Trophoblast cell (in vitro differentiated cells and primary cell): ENCODE measurements around the gene TNFSF9. TPM values are rescaled to one million over a fixed set of nuclear protein-coding genes. Genes with fewer than 3 reads are reported as not detected.

Source experiments
- DNase-seq, 2 donors: peaks; one replicate each; pipeline ENCODE4 v3.0.0-alpha.2; 2016
- H2AFZ ChIP-seq: 2 replicates; pipeline ENCODE4 v1.6.1; 2013; ENCODE audit warnings: low read length, moderate library complexity, mild to moderate bottlenecking; ENCODE audit not compliant: insufficient read depth, poor library complexity
- H2AK5ac ChIP-seq: 2 replicates; pipeline ENCODE4 v1.6.1; 2013; ENCODE audit warnings: mild to moderate bottlenecking, low read length
- H2BK120ac ChIP-seq: 2 replicates; pipeline ENCODE4 v1.6.1; 2013; ENCODE audit warnings: low read length, mild to moderate bottlenecking, moderate library complexity; ENCODE audit not compliant: insufficient read depth, poor library complexity
- H2BK12ac ChIP-seq: 2 replicates; pipeline ENCODE4 v1.6.1; 2013; ENCODE audit warnings: mild to moderate bottlenecking, low read length, moderate library complexity
- H2BK5ac ChIP-seq: 2 replicates; pipeline ENCODE4 v1.6.1; 2013; ENCODE audit warnings: low read length, low read depth, moderate library complexity, mild to moderate bottlenecking; ENCODE audit not compliant: poor library complexity
- H3K14ac ChIP-seq: 2 replicates; pipeline ENCODE4 v1.6.1; 2013; ENCODE audit warnings: mild to moderate bottlenecking, low read length
- H3K18ac ChIP-seq: 2 replicates; pipeline ENCODE4 v1.6.1; 2013; ENCODE audit warnings: mild to moderate bottlenecking, low read length
- H3K23ac ChIP-seq: 2 replicates; pipeline ENCODE4 v1.6.1; 2013; ENCODE audit warnings: low read length
- H3K27ac ChIP-seq: 2 replicates; pipeline ENCODE4 v1.5.1; 2013; ENCODE audit warnings: low read depth, mild to moderate bottlenecking, inconsistent platforms, low read length, moderate library complexity
- H3K27me3 ChIP-seq: 2 replicates; pipeline ENCODE4 v1.6.1; 2013; ENCODE audit warnings: inconsistent platforms, mild to moderate bottlenecking, low read length, moderate library complexity; ENCODE audit not compliant: insufficient read depth
- H3K36me3 ChIP-seq, 2 experiments: 1 replicate in 1 of 2; 2 replicates in 1 of 2; pipeline ENCODE4 v1.6.1; 2013; ENCODE audit warnings: low read length in 2 of 2, mild to moderate bottlenecking in 2 of 2, moderate library complexity in 1 of 2; ENCODE audit not compliant: insufficient read depth in 2 of 2, control insufficient read depth in 1 of 2
- H3K4ac ChIP-seq: 2 replicates; pipeline ENCODE4 v1.6.1; 2013; ENCODE audit warnings: low read depth, mild to moderate bottlenecking, low read length, moderate library complexity
- H3K4me1 ChIP-seq, 2 experiments: 1 replicate in 1 of 2; 2 replicates in 1 of 2; pipeline ENCODE4 v1.6.1; 2013; ENCODE audit warnings: low read length in 2 of 2, mild to moderate bottlenecking in 2 of 2, moderate library complexity in 1 of 2; ENCODE audit not compliant: insufficient read depth in 2 of 2, control insufficient read depth in 1 of 2
- H3K4me2 ChIP-seq: 2 replicates; pipeline ENCODE4 v1.6.1; 2013; ENCODE audit warnings: inconsistent platforms, mild to moderate bottlenecking, low read length, moderate library complexity
- H3K4me3 ChIP-seq: 2 replicates; pipeline ENCODE4 v1.5.1; 2013; ENCODE audit warnings: mild to moderate bottlenecking, low read depth, low read length, inconsistent platforms
- H3K79me1 ChIP-seq: one replicate; pipeline ENCODE4 v1.6.1; 2013; ENCODE audit warnings: low read length
- H3K79me2 ChIP-seq: 2 replicates; pipeline ENCODE4 v1.6.1; 2013; ENCODE audit warnings: low read length, mild to moderate bottlenecking; ENCODE audit not compliant: control insufficient read depth, insufficient read depth, poor library complexity
- H3K9ac ChIP-seq: 2 replicates; pipeline ENCODE4 v1.6.1; 2013; ENCODE audit warnings: mild to moderate bottlenecking, low read length
- H3K9me3 ChIP-seq: 2 replicates; pipeline ENCODE4 v1.6.1; 2013; ENCODE audit warnings: low read depth, mild to moderate bottlenecking, control low read depth, inconsistent platforms, low read length; ENCODE audit not compliant: insufficient read depth
- H4K12ac ChIP-seq: 2 replicates; pipeline ENCODE4 v1.6.1; 2013; ENCODE audit warnings: low read depth, mild to moderate bottlenecking, low read length, moderate library complexity
- H4K8ac ChIP-seq: 2 replicates; pipeline ENCODE4 v1.6.1; 2013; ENCODE audit warnings: low read depth, mild to moderate bottlenecking, low read length, moderate library complexity
- H4K91ac ChIP-seq: one replicate; pipeline ENCODE4 v1.6.1; 2013; ENCODE audit warnings: low read depth, mild to moderate bottlenecking, low read length, moderate library complexity
- WGBS: extraction: QIAGEN DNeasy Blood & Tissue Kit; methylation state at CpG from one replicate; pipeline ENCODE4 v1.1.7; 2013; ENCODE audit warnings: missing lambda C conversion rate; ENCODE audit not compliant: insufficient read length, insufficient coverage; ENCODE audit errors: extremely low coverage; 5-methylcytosine and 5-hydroxymethylcytosine counted together
- polyA plus RNA-seq: library from polyadenylated mRNA; stranded (reverse); fragments of 200-250 nt; gene quantifications from 2 replicates; pipeline ENCODE4 v1.2.3, GENCODE V29; 2013

TNFSF9 gene, protein sequence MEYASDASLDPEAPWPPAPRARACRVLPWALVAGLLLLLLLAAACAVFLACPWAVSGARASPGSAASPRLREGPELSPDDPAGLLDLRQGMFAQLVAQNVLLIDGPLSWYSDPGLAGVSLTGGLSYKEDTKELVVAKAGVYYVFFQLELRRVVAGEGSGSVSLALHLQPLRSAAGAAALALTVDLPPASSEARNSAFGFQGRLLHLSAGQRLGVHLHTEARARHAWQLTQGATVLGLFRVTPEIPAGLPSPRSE
- 0.70 and 0.87 TPM in 2 replicates for polyA plus RNA-seq

DNA sequence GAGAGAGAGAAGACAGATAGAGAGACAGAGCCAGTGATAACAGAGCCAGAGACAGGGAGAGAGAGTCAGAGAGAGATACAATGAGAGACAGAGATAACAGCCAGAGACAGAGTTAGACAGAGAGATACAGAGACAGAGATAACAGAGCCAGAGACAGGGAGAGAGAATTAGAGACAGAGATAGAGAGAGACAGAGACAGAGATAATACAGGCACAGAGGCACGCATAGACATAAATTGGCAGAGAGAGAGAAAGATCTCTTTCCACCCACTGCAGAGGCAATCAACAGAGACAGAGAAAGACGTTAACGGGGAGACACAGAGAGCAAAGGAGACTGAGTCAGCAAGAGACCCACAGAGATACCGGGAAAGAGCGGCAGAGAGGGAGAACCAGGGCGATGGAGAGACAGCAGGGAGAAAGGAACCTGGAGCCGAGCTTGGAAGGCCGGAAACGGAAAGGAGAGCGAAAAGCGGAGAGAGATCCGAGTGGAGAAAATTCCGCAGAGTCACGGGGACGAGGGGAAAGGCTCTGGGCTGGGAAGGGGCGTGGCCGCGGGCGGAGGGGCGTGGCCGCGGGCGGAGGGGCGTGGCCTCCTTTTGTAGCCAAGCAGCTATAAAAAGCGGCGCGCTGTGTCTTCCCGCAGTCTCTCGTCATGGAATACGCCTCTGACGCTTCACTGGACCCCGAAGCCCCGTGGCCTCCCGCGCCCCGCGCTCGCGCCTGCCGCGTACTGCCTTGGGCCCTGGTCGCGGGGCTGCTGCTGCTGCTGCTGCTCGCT is at the start of gene TNFSF9:
TSS of gene TNFSF9 (plus strand) at position 641 of the 777 bp plus-strand sequence. CDS start at position 652, 11 bp downstream.
- peaks cover 2% of the 10 kb centered on the region for H3K79me2 ChIP-seq
- peaks cover 5 to 6% of the 10 kb centered on the region in 2 experiments for H3K4me1 ChIP-seq
- peak within 1 kb of the TSS; percentile 46 for H3K4me2 ChIP-seq
- H3K14ac ChIP-seq, result peak within 1 kb of the TSS; percentile 23
- peaks cover 24% of the 10 kb centered on the region for H3K27me3 ChIP-seq
- no CpG with 5 or more reads among the region's 44 CpGs for WGBS
- H2AFZ ChIP-seq, result peak within 1 kb of the TSS; percentile 77
- H3K18ac ChIP-seq, result no peak within 1 kb of the TSS
- H3K27ac ChIP-seq, result no peak within 1 kb of the TSS
- H3K4me3 ChIP-seq, result peak within 1 kb of the TSS; percentile 56
- H2BK120ac ChIP-seq, result no peak within 1 kb of the TSS
- H3K9me3 ChIP-seq, result peaks cover 5% of the 10 kb centered on the region
- peak within 1 kb of the TSS; percentile 0 for H4K12ac ChIP-seq
- no peak within 1 kb of the TSS for H2BK5ac ChIP-seq
- no peak within 1 kb of the TSS for H2BK12ac ChIP-seq
- no peak within 1 kb of the TSS for H2AK5ac ChIP-seq
- peak within 1 kb of the TSS; percentile 42 for H4K8ac ChIP-seq
- H3K23ac ChIP-seq, result no peak within 1 kb of the TSS
- H4K91ac ChIP-seq, result no peak within 1 kb of the TSS
- DNase-seq, result peak; percentile 52 to 62
- peaks cover 2% of the 10 kb centered on the region for H3K79me1 ChIP-seq
- no peak within 1 kb of the TSS for H3K9ac ChIP-seq
- H3K4ac ChIP-seq, result no peak within 1 kb of the TSS
- no peaks in the 10 kb centered on the region for H3K36me3 ChIP-seq

DNA sequence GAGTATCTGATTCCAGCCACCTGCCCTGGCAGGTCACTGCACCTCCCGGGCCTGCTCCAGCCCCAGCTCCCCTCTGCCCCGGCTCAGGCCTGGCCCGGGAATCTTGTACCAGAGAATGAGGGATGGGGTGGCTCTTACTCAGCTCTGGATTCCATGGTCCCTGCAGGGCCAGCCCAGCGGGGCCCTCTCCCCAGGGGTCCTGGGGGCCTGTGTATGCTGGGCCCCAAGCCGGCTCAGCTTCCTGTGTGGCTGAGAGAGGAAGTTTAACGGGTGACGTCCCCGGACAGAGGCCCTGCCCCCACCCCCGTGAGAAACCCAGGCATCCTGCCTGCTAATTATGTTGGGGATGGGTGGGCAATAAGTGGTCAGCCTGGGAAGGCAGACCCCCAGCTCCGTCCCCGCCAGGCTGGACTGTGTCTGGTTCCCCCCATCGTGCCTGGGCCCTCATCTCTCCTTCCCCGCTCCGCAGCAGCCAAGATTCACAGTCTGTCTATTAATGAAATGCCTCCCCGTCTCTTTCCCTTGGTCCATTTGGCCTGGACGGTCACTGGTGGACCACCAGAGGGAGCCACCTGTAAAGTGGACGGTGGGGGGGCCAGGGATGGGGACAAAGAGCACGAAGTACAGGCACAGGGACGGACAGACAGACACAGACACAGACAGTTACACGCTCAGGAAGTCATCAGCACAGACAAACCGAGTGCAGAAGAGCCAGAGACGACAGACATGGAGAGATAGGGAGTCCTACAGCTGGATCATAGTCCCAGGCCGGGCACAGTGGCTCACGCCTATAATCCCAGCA is 49.1 kb upstream of the TNFSF9 start, which contains the start of gene DENND1C:
TSS of gene DENND1C (minus strand) at position 247 of the 802 bp plus-strand sequence. CDS start at position 155, 92 bp downstream.
- Histone ChIP-seq H3K4me1 (peaks cover 0 to 2% of the 10 kb centered on the region in 2 experiments), H3K4me2 (no peak within 1 kb of the TSS), H3K9ac (peak within 1 kb of the TSS; percentile 55), H3K18ac (no peak within 1 kb of the TSS), H4K12ac (no peak within 1 kb of the TSS), H3K36me3 (no peaks in the 10 kb centered on the region), H3K14ac (no peak within 1 kb of the TSS), H3K27ac (no peak within 1 kb of the TSS), H4K8ac (no peak within 1 kb of the TSS), H3K79me1 (no peaks in the 10 kb centered on the region), H3K27me3 (no peaks in the 10 kb centered on the region), H3K4ac (no peak within 1 kb of the TSS), H3K9me3 (peaks cover 3% of the 10 kb centered on the region), H2BK120ac (no peak within 1 kb of the TSS), H2AK5ac (no peak within 1 kb of the TSS), H3K23ac (no peak within 1 kb of the TSS), H3K79me2 (no peaks in the 10 kb centered on the region), H3K4me3 (no peak within 1 kb of the TSS), H2BK12ac (no peak within 1 kb of the TSS), H4K91ac (no peak within 1 kb of the TSS), H2AFZ (no peak within 1 kb of the TSS), H2BK5ac (no peak within 1 kb of the TSS)
- peak in 1 of 2 donors; percentile 15 for DNase-seq
- WGBS, result no CpG with 5 or more reads among the region's 24 CpGs

DNA sequence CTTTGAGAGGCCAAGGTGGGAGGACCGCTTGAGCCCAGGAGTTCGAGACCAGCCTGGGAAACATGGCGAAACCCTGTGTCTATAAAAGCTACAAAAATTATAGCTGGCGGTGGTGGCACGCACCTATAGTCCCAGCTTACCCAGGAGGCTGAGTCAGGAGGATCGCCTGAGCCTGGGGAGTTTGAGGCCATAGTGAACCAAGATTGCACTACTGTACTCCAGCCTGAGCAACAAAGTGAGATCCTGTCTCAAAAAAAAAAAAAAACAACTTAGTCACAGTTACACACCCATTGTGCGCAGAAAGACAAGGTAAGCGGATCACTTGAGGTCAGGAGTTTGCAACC is 48.5 kb upstream of the TNFSF9 start:
- Histone ChIP-seq H4K8ac (no peak overlapping the region), H3K18ac (no peak overlapping the region), H4K91ac (no peak overlapping the region), H3K27me3 (no peaks in the 10 kb centered on the region), H2BK120ac (no peak overlapping the region), H2AFZ (no peak overlapping the region), H2BK5ac (no peak overlapping the region), H2AK5ac (no peak overlapping the region), H3K79me2 (no peaks in the 10 kb centered on the region), H3K79me1 (no peaks in the 10 kb centered on the region), H3K14ac (no peak overlapping the region), H3K9ac (no peak overlapping the region), H3K23ac (no peak overlapping the region), H3K4me2 (no peak overlapping the region), H3K9me3 (peaks cover 3% of the 10 kb centered on the region), H3K4ac (no peak overlapping the region), H3K4me3 (no peak overlapping the region), H2BK12ac (no peak overlapping the region), H3K27ac (no peak overlapping the region), H3K36me3 (no peaks in the 10 kb centered on the region), H3K4me1 (no peaks in the 10 kb centered on the region), H4K12ac (no peak overlapping the region)
- DNase-seq, result no peak
- WGBS, result no CpG with 5 or more reads among the region's 8 CpGs

DNA sequence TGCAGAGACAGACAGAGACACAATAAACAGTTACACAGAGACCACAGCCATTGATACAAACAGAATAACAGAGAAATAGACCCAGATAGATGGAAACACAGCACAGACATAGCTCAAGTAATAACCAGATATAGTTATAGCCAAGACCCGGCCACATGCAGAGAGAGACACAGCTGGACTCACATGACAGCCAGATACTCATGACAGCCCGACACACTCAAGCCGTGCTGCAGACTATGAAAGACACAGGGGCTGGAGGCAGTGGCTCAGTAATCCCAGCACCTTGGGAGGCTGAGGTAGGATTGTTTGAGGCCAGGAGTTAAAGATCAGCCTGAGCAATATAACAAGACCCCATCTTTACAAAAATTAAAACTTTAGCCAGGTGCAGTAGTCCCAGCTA is 47.6 kb upstream of the TNFSF9 start:
- H3K14ac ChIP-seq, result no peak overlapping the region
- no peak overlapping the region for H2AFZ ChIP-seq
- no peak overlapping the region for H2BK12ac ChIP-seq
- H4K91ac ChIP-seq, result no peak overlapping the region
- no peak overlapping the region for H3K18ac ChIP-seq
- H3K79me2 ChIP-seq, result no peaks in the 10 kb centered on the region
- no peak overlapping the region for H4K8ac ChIP-seq
- no peak overlapping the region for H3K23ac ChIP-seq
- DNase-seq, result no peak
- H3K9ac ChIP-seq, result no peak overlapping the region
- no peak overlapping the region for H3K4me3 ChIP-seq
- H3K79me1 ChIP-seq, result no peaks in the 10 kb centered on the region
- H3K4me2 ChIP-seq, result no peak overlapping the region
- peaks cover 3% of the 10 kb centered on the region for H3K9me3 ChIP-seq
- no peak overlapping the region for H2BK120ac ChIP-seq
- H2AK5ac ChIP-seq, result no peak overlapping the region
- no peaks in the 10 kb centered on the region for H3K4me1 ChIP-seq
- no CpG with 5 or more reads among the region's 3 CpGs for WGBS
- H4K12ac ChIP-seq, result no peak overlapping the region
- no peaks in the 10 kb centered on the region for H3K36me3 ChIP-seq
- no peak overlapping the region for H3K4ac ChIP-seq
- no peak overlapping the region for H3K27ac ChIP-seq
- no peak overlapping the region for H2BK5ac ChIP-seq
- no peaks in the 10 kb centered on the region for H3K27me3 ChIP-seq
